Natural killer cell treated with Interleukin-12 subunit alpha and Interleukin-12 subunit beta and Interleukin-15 and Interleukin-18, amount 100 ng/mL, for 72 hours (primary cell): ENCODE data around the gene FKBP7. TPM values are rescaled to one million over a fixed set of nuclear protein-coding genes. Genes with fewer than 3 reads are reported as not detected.
A peak's percentile ranks its signal among the peaks of the same experiment; 100 is the strongest.

Experiments
- ATAC-seq, 2 donors: fragments of 150-1000 bp; cut with Tn5 transposase in 1 of 2; sonication (Bioruptor Pico), chemical (Tn5 transposase) in 1 of 2; 2 replicates each; pipeline ENCODE4 v1.10.0; 2021
- DNase-seq: peaks from one replicate; pipeline ENCODE4 v3.0.0; 2022; ENCODE audit warnings: low spot score
- H3K27ac Mint-ChIP-seq, 2 donors: 1 replicate in 1 of 2; 2 replicates in 1 of 2; pipeline ENCODE4 v1.8.0; 2022; ENCODE audit warnings: mixed read lengths in 2 of 2, mild to moderate bottlenecking in 1 of 2, moderate library complexity in 1 of 2
- H3K27me3 Mint-ChIP-seq, 2 donors: 1 replicate in 1 of 2; 2 replicates in 1 of 2; pipeline ENCODE4 v1.8.0; 2022; ENCODE audit warnings: mixed read lengths in 2 of 2
- H3K36me3 Mint-ChIP-seq: one replicate; pipeline ENCODE4 v1.8.0; 2022; ENCODE audit warnings: mixed read lengths
- H3K4me1 Mint-ChIP-seq, 2 donors: 1 replicate in 1 of 2; 2 replicates in 1 of 2; pipeline ENCODE4 v1.8.0; 2022; ENCODE audit warnings: low read depth in 2 of 2, mixed read lengths in 2 of 2, mild to moderate bottlenecking in 1 of 2
- H3K4me3 Mint-ChIP-seq: one replicate; pipeline ENCODE4 v1.8.0; 2022; ENCODE audit warnings: mixed read lengths
- H3K9me3 Mint-ChIP-seq: 2 replicates; pipeline ENCODE4 v1.8.0; 2022; ENCODE audit warnings: mixed read lengths
- total RNA-seq, 2 donors: library from RNA; stranded (reverse); gene quantifications; one replicate each; pipeline ENCODE4 v1.2.3, GENCODE V29; 2022

The FKBP7 gene
- total RNA-seq, 2 donors from 2014 or later = 2.1 TPM

DNA sequence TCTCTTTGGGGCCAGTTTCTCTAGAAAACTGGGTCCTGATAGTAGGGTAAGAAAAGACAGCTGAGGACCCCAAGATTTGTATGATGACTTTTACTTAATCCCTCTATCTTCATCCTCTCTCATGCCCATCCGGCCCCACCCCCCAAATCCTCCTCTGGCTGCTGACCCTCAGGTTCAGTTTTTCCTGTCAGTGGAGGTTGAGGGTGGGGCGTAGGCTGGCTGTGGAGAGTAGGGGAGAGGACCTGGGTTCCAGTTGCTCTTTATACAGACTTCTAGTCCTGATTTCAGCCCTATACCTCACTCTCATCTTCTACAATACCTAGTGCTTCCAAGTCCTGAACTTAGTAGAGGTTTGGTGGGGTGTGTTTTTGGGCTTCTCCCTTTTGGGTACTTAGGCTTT is 30.2 kb upstream of the FKBP7 start:
- ATAC-seq (no peak), DNase-seq (no peak)
- peak overlapping the region in 1 of 2 donors; percentile 16 for H3K27ac Mint-ChIP-seq
- H3K9me3 Mint-ChIP-seq = no peaks in the 10 kb centered on the region
- no peak overlapping the region for H3K4me3 Mint-ChIP-seq
- no peaks in the 10 kb centered on the region for H3K27me3 Mint-ChIP-seq
- H3K36me3 Mint-ChIP-seq = peaks cover 9% of the 10 kb centered on the region
- H3K4me1 Mint-ChIP-seq = peaks cover 7 to 20% of the 10 kb centered on the region in 2 donors

DNA sequence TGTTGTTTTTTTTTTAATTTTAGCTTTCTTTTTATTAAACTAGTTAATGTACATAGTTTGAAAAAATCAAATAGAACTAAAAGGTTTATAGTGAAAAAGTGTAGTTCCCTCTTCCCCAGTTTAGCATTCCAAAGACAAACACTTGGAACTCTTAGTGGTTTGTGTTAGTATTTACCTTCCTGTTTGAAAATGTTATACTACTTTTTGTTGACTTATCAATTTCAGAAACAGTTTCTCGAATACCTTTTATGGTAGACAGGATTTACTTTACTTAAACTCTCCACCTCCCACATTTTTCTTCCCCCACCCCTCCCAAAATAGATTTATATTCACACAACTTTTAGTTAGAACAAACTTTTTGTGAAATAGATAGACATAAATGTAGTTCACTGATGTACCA is 28.5 kb upstream of the FKBP7 start:
- Mint-ChIP-seq H3K4me1 (peaks cover 7 to 12% of the 10 kb centered on the region in 2 donors), H3K4me3 (no peak overlapping the region), H3K27me3 (no peaks in the 10 kb centered on the region), H3K36me3 (peaks cover 14% of the 10 kb centered on the region), H3K9me3 (no peaks in the 10 kb centered on the region), H3K27ac (no peak overlapping the region)
- DNase-seq (no peak), ATAC-seq (no peak)

DNA sequence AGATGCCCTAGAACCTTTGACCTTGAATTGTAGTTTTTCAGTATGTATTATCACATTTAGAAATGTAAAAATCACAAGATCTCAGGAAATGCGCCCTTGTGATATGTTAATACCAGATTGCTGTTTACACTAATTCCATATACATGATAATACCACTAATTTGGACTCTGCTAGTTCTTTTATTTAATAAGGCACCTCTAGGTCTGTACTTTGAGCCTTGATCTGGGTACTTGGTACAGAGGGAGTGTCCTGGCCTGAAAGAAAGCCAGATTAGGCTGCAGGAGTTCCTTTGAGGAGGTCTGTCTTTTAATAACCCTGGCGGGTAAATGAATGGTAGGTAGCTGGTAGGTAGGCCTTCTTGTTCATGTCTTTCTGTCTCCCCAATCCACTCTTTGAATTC is 28.1 kb upstream of the FKBP7 start:
- no peaks in the 10 kb centered on the region for H3K27me3 Mint-ChIP-seq
- no peak for ATAC-seq
- H3K36me3 Mint-ChIP-seq = peaks cover 18% of the 10 kb centered on the region
- no peak for DNase-seq
- H3K27ac Mint-ChIP-seq = no peak overlapping the region
- no peaks in the 10 kb centered on the region for H3K9me3 Mint-ChIP-seq
- H3K4me1 Mint-ChIP-seq = peaks cover 5 to 12% of the 10 kb centered on the region in 2 donors
- H3K4me3 Mint-ChIP-seq = no peak overlapping the region

DNA sequence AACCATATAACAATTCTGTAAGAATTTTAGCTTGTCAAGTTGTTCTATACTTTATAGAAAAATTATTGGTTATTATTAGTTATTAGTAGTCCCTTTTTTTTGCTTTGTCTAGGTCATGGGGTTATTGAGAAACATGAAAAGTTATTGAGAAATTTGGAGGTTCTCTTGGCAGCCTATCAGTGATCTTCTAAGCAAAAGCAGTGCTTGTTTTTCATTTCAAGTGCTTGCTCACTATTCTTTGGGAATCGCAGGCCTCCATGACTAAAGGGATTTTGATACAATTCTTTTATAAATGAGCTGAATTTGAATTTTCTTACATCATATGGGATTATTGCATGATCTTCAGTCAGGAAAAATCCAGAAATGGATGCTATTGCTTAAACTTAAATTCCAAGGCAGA is 27.7 kb upstream of the FKBP7 start:
- peaks cover 5 to 12% of the 10 kb centered on the region in 2 donors for H3K4me1 Mint-ChIP-seq
- H3K9me3 Mint-ChIP-seq = no peaks in the 10 kb centered on the region
- ATAC-seq (no peak), DNase-seq (no peak)
- H3K36me3 Mint-ChIP-seq = peaks cover 21% of the 10 kb centered on the region
- no peaks in the 10 kb centered on the region for H3K27me3 Mint-ChIP-seq
- no peak overlapping the region for H3K4me3 Mint-ChIP-seq
- no peak overlapping the region for H3K27ac Mint-ChIP-seq

DNA sequence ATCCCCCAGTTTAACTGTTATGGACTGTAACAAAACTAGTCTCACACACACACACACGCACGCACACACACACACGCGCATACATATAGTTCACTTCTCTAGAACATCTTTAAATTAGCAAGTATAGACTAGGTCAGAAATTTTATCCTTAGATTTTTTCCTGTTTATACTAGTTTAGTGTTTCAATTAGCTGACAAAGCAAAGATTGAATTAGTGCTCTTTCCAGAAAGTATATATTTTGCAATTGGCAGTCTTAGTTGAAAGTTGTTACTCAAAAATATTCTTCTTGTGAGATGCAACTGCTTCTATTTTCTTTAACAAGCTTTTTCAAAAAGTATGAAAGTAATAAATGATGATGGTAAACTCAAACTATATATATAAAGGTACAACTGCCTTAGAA is 24.4 kb upstream of the FKBP7 start:
- DNase-seq (no peak), ATAC-seq (no peak)
- Mint-ChIP-seq H3K9me3 (no peaks in the 10 kb centered on the region), H3K27me3 (no peaks in the 10 kb centered on the region), H3K4me1 (peaks cover under 1 to 4% of the 10 kb centered on the region in 2 donors), H3K36me3 (peaks cover 22% of the 10 kb centered on the region), H3K4me3 (no peak overlapping the region), H3K27ac (no peak overlapping the region)

DNA sequence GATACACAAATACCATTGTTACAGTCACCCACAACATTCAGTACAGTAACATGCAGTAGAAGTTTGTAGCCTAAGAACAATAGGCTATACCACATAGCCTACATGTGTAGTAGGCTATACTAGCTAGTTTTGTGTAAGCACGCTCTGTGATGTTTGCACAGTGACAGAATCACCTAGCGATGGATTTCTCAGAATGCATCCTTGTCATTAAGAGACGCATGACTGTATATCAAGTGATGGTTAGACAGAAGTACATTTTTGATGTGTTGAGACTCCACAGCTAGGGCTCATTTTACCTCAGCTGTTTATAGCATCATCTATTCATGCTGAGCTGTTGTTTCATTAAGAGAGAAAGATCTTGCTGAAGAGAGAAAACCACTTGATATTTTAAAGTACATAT is 21.2 kb upstream of the FKBP7 start:
- peaks cover 25% of the 10 kb centered on the region for H3K36me3 Mint-ChIP-seq
- H3K4me1 Mint-ChIP-seq = no peaks in the 10 kb centered on the region
- DNase-seq = no peak
- no peaks in the 10 kb centered on the region for H3K27me3 Mint-ChIP-seq
- no peak overlapping the region for H3K27ac Mint-ChIP-seq
- H3K4me3 Mint-ChIP-seq = no peak overlapping the region
- H3K9me3 Mint-ChIP-seq = no peaks in the 10 kb centered on the region
- ATAC-seq = no peak

DNA sequence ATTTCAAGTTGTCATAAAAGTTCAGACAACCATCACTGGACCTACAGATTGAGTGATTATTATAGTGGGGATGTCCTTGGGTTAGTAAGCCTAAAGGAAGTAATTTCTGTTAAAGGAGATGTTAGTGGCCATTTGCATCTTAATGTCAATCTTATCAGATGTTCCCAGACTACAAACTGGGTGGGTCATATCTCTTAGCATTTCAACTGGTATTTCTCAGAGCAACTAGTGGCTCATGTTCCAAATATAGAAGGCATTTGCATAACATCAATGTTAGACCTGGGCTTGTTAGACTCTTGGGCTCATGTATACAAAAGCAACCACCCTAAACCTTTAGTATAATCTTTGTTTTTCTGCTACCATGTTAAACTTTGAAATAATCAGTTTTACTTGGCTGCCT is 19.7 kb upstream of the FKBP7 start:
- Mint-ChIP-seq H3K9me3 (no peaks in the 10 kb centered on the region), H3K27me3 (no peaks in the 10 kb centered on the region), H3K36me3 (peaks cover 25% of the 10 kb centered on the region), H3K4me1 (no peaks in the 10 kb centered on the region), H3K27ac (no peak overlapping the region), H3K4me3 (no peak overlapping the region)
- ATAC-seq = no peak
- no peak for DNase-seq

DNA sequence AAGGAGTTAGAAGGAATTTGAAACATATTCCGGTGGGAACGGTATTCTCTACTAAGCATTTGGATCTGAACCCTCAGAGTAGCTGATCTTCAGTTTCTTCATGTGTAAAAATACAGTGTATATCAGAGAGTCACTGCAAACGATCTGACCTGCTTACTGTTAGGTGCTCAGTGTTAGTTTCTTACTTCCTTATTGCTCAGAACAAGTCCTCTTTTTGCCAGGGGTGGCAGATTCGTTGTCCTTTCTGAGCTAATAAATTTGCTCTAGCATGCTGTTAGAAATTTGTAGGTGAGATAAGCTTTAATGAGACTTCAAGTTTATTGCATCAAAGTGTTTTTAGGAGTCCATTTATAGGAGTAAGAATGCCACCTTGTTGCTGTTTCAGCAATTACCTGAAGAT is 17.6 kb upstream of the FKBP7 start:
- Mint-ChIP-seq H3K36me3 (peaks cover 21% of the 10 kb centered on the region), H3K9me3 (no peaks in the 10 kb centered on the region), H3K4me1 (peaks cover 0 to 5% of the 10 kb centered on the region in 2 donors), H3K27ac (no peak overlapping the region), H3K4me3 (no peak overlapping the region), H3K27me3 (no peaks in the 10 kb centered on the region)
- DNase-seq (no peak), ATAC-seq (no peak)

DNA sequence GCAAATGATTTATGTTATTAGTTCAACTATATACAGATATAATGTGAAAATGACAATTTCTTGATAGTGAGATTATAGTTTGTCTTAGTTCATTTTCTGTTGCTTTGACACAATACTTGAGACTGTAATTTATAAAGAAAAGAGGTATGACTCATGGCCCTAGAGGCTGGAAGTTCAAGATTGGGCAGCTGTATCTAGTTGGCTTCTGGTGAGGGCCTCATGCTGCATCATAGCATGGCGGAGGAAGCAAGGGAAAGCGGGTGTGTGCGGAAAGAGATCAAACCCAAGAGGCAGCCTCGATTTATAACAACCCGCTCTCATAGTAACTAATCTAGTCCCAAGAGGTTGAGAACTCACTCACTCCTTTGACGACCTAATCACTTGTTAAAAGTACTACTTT is 13.2 kb upstream of the FKBP7 start:
- Mint-ChIP-seq H3K4me1 (peaks cover 18 to 23% of the 10 kb centered on the region in 2 donors), H3K27ac (no peak overlapping the region), H3K4me3 (no peak overlapping the region), H3K27me3 (no peaks in the 10 kb centered on the region), H3K36me3 (peaks cover 33% of the 10 kb centered on the region), H3K9me3 (no peaks in the 10 kb centered on the region)
- no peak for DNase-seq
- ATAC-seq = no peak

DNA sequence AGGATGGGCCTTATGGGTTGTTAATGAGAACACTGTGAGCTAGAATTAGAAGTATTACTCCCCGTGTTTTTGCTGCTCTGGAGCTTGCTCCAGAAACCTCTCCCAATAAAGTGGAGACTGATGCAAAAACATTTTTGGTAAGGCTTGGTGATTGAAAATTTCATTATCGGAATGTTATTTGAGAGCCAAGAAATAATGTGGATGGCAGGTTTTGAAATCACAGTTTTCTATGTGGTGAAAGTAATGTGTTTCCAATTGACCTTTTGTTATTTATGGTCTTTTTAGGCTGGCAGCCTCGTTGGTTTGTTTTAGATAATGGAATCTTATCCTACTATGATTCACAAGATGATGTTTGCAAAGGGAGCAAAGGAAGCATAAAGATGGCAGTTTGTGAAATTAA is 7.0 kb upstream of the FKBP7 start:
- Mint-ChIP-seq H3K27me3 (no peaks in the 10 kb centered on the region), H3K27ac (no peak overlapping the region), H3K36me3 (peaks cover 27% of the 10 kb centered on the region), H3K9me3 (no peaks in the 10 kb centered on the region), H3K4me3 (no peak overlapping the region), H3K4me1 (peaks cover 42 to 63% of the 10 kb centered on the region in 2 donors)
- DNase-seq (no peak), ATAC-seq (no peak)

DNA sequence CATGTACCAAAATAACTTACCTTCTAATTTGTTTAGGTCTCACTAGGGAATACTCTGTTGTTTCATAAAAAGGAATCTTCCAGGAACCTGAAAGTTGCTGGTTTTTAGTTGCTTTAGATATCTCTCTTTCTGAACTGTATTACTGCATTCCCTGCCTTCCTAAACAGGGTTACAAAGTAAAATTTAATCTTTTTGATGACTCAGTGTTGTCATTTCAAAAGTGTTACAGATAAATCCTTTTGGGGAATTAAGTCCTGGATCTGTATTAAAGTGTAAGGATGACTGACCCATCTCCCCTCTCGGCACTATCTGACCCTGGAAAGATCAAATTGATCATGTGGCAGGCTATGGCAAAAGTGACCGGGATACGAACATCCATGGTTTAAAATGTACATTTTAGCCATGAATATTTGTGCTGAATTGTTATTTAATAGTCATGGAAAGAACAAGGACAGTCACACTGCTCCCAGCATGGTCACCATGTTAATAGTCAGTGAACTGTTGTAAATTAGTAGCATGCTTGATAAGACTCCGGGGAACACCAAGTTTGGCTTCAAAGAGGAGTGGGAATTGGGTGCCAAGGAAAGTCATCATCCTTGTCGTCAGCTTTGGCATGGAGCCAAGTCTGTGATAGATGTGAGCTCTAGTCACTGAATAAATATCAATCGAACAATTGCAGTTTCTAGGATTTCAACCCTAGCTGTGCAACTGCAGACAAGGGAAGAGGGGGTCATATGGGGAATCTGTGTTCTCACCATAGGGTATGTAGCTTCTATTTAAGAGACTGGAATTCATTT is 6.0 kb upstream of the FKBP7 start:
- DNase-seq (no peak), ATAC-seq (no peak)
- Mint-ChIP-seq H3K4me3 (no peak overlapping the region), H3K27me3 (no peaks in the 10 kb centered on the region), H3K36me3 (peaks cover 22% of the 10 kb centered on the region), H3K27ac (no peak overlapping the region), H3K9me3 (no peaks in the 10 kb centered on the region), H3K4me1 (peaks cover 39 to 60% of the 10 kb centered on the region in 2 donors)

DNA sequence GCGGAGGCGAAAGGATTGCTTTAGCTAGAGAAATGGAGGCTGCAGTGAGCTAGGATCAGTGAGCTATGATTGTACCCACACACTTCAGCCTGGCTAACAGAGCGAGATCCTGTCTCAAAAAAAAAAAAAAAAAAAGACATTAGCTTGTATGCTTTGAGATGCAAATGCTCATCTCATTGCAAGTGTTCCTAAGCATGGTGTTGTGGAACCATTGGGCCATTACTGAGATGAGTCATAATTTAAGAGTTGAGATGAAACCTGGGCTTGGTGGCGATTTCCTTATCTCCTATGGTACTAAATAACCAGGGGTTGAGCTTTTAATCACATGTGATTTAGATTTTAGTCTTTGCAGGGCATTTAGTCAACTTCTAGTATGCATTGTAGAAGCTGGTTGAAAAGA is 4.0 kb upstream of the FKBP7 start:
- peaks cover 14% of the 10 kb centered on the region for H3K36me3 Mint-ChIP-seq
- H3K27me3 Mint-ChIP-seq = no peaks in the 10 kb centered on the region
- no peaks in the 10 kb centered on the region for H3K9me3 Mint-ChIP-seq
- H3K4me1 Mint-ChIP-seq = peaks cover 45 to 63% of the 10 kb centered on the region in 2 donors
- H3K4me3 Mint-ChIP-seq = peak overlapping the region; percentile 86
- DNase-seq (no peak), ATAC-seq (no peak)
- no peak overlapping the region for H3K27ac Mint-ChIP-seq

DNA sequence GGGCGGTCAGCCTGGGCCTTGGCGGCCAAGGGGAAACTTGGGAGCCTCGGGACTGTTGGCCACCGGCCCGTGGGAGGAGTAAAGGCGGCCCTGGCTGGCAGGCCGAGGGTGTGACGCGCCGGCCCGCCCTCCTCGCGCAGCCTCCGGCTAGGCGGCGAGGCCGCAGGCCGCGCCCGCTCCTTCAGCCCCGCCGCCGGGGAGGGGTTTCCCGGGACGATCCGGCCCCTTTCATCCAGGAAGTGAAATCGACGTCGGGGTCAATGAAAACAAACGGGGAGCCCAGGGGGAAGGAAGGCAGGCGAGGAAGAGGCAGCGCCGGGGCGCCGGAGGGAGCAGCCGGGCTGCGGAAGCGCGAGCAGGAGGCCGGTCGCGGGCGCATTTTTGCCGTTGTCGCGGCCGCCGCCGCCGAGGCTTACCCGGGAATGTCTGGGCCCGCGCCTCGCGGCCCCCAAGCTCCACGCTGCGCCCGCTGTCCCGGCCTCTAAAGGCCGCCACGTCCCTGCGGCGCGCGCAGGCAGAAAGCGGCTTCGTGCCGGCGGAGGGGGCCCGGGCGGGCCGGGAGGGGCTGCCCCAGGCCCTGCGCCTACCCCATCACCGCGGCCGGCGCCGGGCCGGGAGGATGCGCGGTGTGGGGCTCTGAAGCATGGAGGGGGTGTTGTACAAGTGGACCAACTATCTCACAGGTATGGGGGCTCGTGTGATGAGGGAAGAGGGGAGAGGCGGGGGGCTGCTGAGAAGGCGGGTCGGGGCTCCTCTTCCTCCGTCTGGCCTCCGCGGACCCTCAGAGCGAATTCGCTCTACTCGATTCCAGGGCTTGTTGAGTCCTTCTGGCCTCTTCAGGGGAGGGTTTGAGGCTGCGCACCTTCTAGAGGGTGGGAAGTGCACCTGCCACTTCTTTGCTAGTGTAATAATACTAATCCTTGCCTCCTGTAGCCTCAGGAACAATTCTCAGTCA is 2.1 kb upstream of the FKBP7 start, which contains the start of gene PLEKHA3:
Gene PLEKHA3, plus strand, starts transcription at position 231 of the 955 bp plus-strand sequence. Its CDS starts 413 bp downstream, at position 644.
- H3K27me3 Mint-ChIP-seq = no peaks in the 10 kb centered on the region
- no peaks in the 10 kb centered on the region for H3K9me3 Mint-ChIP-seq
- H3K4me3 Mint-ChIP-seq = peak within 1 kb of the TSS; percentile 86
- peak; percentile 93 for DNase-seq
- peaks cover 35 to 49% of the 10 kb centered on the region in 2 donors for H3K4me1 Mint-ChIP-seq
- peak within 1 kb of the TSS; percentile 84 to 97 for H3K27ac Mint-ChIP-seq
- peak; percentile 88 to 93 for ATAC-seq
- peaks cover 3% of the 10 kb centered on the region for H3K36me3 Mint-ChIP-seq

DNA sequence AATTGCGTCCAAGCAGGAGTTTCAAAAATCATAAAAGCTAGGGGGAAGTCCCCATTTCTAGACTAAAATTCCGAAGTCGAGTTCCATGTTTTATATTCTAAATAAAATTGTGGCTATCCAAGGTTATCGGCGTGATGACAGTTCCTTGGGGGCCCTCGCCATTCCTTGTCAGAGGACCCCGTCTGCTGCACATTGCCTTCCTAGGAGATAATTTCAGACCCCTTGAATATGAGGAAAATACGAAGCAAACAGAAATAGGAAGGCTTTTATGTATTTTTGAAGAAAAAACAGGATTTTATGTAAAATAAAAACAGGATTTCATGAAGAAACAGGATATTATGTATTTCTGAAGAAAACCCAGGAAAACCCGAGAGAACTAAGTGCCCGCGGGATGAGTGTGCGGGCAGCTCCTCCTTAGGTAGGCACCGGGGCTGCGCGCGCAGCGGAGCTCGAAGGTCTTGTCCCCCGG is 1.4 kb upstream of the FKBP7 start:
- Mint-ChIP-seq H3K36me3 (no peaks in the 10 kb centered on the region), H3K4me3 (peak overlapping the region; percentile 86), H3K27me3 (no peaks in the 10 kb centered on the region), H3K9me3 (no peaks in the 10 kb centered on the region), H3K4me1 (peaks cover 33 to 42% of the 10 kb centered on the region in 2 donors), H3K27ac (peak overlapping the region; percentile 84 to 97)
- DNase-seq (no peak), ATAC-seq (no peak)
